GM12892 (cell line): ENCODE results near the gene SH2D3C. TPM values are rescaled to one million over a fixed set of nuclear protein-coding genes. Genes with fewer than 3 reads are reported as not detected.

Source experiments
- DNase-seq: peaks from one replicate; pipeline ENCODE4 v3.0.0; 2011; ENCODE audit not compliant: insufficient read length
- FAIRE-seq: peaks from 2 replicates; lab custom pipeline; 2011; peaks lifted over from hg19 to GRCh38; lab: Jason Lieb, UNC
- POLR2A ChIP-seq: IDR thresholded peaks from 2 replicates; pipeline ENCODE4 v1.6.1; 2011; ENCODE audit warnings: low read depth, low read length, control low read depth
- POLR2AphosphoS5 ChIP-seq: IDR thresholded peaks from 2 replicates; pipeline ENCODE4 v1.6.1; 2011; ENCODE audit warnings: low read depth, low read length, control low read depth
- TAF1 ChIP-seq: IDR thresholded peaks from 2 replicates; pipeline ENCODE4 v1.6.1; 2011; ENCODE audit warnings: low read depth, mild to moderate bottlenecking, control low read depth, low read length, borderline replicate concordance
- polyA plus RNA-seq: library from polyadenylated mRNA; unstranded; fragments of >200 nt; gene quantifications from one replicate; pipeline ENCODE4 v1.2.1, GENCODE V29; 2012; ENCODE audit warnings: missing spikeins, inconsistent platforms; ENCODE audit not compliant: missing spikeins

SH2D3C gene
- polyA plus RNA-seq, result 6.4 TPM

GRCh38 chr9:127778280-127779135, at the start of gene SH2D3C:
TSS of gene SH2D3C (minus strand) at chr9:127778666. CDS start at chr9:127778627, 39 bp downstream.
- DNase-seq (no peak), FAIRE-seq (no peak)
- TF ChIP-seq POLR2AphosphoS5 (0 out of 2 replicates have a peak, but pooled peaks have one; percentile 14), POLR2A (no peak)

GRCh38 chr9:127826253-127826913, 47.9 kb upstream of the SH2D3C start:
- DNase-seq (no peak), FAIRE-seq (no peak)
- no peak for TF ChIP-seq POLR2A
- TF ChIP-seq TAF1, result no peak
- TF ChIP-seq POLR2AphosphoS5, result no peak

- FAIRE-seq, result no peak
- TF ChIP-seq POLR2AphosphoS5 (no peak), TAF1 (no peak), POLR2A (no peak)
Measured at GRCh38 chr9:127825319-127826051, 47.0 kb upstream of the SH2D3C start.

GRCh38 chr9:127822108-127822507, 43.6 kb upstream of the SH2D3C start:
- DNase-seq (no peak), FAIRE-seq (no peak)
- TF ChIP-seq POLR2A (no peak), POLR2AphosphoS5 (no peak), TAF1 (no peak)

More at GRCh38 chr9:127825319-127826051, 47.0 kb upstream of the SH2D3C start:
- DNase-seq, result no peak

GRCh38 chr9:127818574-127818973, 40.1 kb upstream of the SH2D3C start:
- DNase-seq (no peak), FAIRE-seq (no peak)
- TF ChIP-seq TAF1, result no peak
- no peak for TF ChIP-seq POLR2A
- no peak for TF ChIP-seq POLR2AphosphoS5

- no peak for FAIRE-seq
- DNase-seq, result no peak
- TF ChIP-seq TAF1, result no peak
- TF ChIP-seq POLR2AphosphoS5, result no peak
- no peak; the same call in 1 of the 2 replicates for TF ChIP-seq POLR2A
Measured at GRCh38 chr9:127817881-127818434, 39.5 kb upstream of the SH2D3C start.

GRCh38 chr9:127816728-127817127, 38.3 kb upstream of the SH2D3C start:
- no peak for FAIRE-seq
- no peak for DNase-seq
- TF ChIP-seq POLR2A (0 out of 2 replicates have a peak, but pooled peaks have one; percentile 4), TAF1 (no peak), POLR2AphosphoS5 (no peak; the same call in 1 of the 2 replicates)

- DNase-seq, result no peak
- TF ChIP-seq POLR2A (peak; percentile 46; the same call in 1 of the 2 replicates), TAF1 (no peak), POLR2AphosphoS5 (no peak)
- FAIRE-seq, result no peak
Measured at GRCh38 chr9:127816362-127816725, 37.9 kb upstream of the SH2D3C start.

GRCh38 chr9:127815512-127816361, 37.3 kb upstream of the SH2D3C start:
- DNase-seq (no peak), FAIRE-seq (no peak)
- TF ChIP-seq POLR2AphosphoS5 (peak; percentile 46; the same call in 1 of the 2 replicates), TAF1 (no peak)
